AG09309 (cell line): Measurements from ENCODE around the gene PPIAL4G.
"Not testable (repeated sequence)": the region's sequence is repeated elsewhere in the genome, so short reads cannot be mapped to it uniquely, and the experiment has no call there.

Experiments
- DNase-seq: peaks from one replicate; pipeline ENCODE4 v3.0.0-alpha.2; 2010; ENCODE audit warnings: low read depth
- H3K4me3 ChIP-seq: 2 replicates; pipeline ENCODE4 v1.5.1; 2011; ENCODE audit warnings: mild to moderate bottlenecking, low read depth, low read length, moderate library complexity; ENCODE audit not compliant: control insufficient read depth

PPIAL4G gene

DNA sequence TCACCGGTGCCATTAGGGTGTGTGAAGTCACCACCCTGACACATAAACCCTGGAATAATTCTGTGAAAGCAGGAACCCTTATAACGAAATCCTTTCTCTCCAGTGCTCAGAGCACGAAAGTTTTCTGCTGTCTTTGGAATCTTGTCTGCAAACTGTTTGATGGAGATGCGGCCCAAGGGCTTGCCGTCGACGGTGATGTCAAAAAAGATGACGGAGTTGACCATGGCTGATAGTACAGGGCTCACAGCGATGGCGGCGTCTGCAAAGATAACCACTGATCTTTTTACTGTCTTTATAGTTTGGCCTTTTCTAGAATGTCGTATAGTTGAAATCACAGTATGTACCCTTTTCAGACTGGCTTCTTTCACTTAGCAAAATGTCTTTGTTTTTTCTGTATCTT lies at the start of gene PPIAL4G:
Gene PPIAL4G (minus strand): TSS at position 274 of the 400 bp plus-strand sequence. CDS start 50 bp downstream, at position 224.
- H3K4me3 ChIP-seq: not testable (repeated sequence)

GRCh38 chr1:148532158-148532557 lies 49.1 kb upstream of the PPIAL4G start:
- DNase-seq, H3K4me3 ChIP-seq: not testable (repeated sequence)

More for the DNA sequence above, at the start of gene PPIAL4G:
- DNase-seq: not testable (repeated sequence)

- DNase-seq: not testable (repeated sequence)
Measured at GRCh38 chr1:148529101-148529567, 46.0 kb upstream of the PPIAL4G start.

DNA sequence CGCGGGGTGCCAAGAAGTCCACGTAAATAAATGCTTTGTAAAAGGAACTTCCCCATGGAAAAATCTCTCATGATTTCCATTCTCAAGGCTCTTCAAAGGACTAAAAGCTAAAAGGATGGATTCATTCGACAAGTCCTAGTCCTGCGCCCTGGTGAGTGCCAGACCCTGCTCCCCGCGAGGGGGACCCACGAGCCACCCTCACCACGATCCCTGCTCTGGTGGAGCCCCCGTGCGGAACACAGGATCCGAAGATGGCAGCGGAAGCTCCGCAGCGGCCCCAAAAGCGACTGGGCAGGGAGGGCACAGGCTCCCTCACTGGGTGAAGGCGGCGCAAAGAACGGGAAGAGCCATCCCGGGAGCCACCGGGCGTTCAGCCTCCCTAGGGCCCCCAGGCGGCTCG lies 45.5 kb upstream of the PPIAL4G start:
- DNase-seq, H3K4me3 ChIP-seq: not testable (repeated sequence)

More at GRCh38 chr1:148529101-148529567, 46.0 kb upstream of the PPIAL4G start:
- H3K4me3 ChIP-seq: peak overlapping the region; percentile 9

DNA sequence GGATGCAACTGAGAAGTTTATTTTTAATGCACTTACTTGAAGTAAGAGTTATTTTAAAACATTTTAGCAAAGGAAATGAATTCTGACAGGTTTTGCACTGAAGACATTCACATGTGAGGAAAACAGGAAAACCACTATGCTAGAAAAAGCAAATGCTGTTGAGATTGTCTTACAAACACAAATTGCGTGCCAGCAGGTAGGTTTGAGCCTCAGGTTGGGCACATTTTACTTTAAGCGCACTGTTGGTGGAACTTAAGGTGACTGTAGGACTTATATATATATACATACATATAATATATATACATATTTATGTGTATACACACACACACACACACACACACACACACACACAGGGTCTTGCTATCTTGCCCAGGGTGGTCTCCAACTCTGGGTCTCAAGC lies 43.5 kb upstream of the PPIAL4G start:
- not testable (repeated sequence) for DNase-seq, H3K4me3 ChIP-seq

DNA sequence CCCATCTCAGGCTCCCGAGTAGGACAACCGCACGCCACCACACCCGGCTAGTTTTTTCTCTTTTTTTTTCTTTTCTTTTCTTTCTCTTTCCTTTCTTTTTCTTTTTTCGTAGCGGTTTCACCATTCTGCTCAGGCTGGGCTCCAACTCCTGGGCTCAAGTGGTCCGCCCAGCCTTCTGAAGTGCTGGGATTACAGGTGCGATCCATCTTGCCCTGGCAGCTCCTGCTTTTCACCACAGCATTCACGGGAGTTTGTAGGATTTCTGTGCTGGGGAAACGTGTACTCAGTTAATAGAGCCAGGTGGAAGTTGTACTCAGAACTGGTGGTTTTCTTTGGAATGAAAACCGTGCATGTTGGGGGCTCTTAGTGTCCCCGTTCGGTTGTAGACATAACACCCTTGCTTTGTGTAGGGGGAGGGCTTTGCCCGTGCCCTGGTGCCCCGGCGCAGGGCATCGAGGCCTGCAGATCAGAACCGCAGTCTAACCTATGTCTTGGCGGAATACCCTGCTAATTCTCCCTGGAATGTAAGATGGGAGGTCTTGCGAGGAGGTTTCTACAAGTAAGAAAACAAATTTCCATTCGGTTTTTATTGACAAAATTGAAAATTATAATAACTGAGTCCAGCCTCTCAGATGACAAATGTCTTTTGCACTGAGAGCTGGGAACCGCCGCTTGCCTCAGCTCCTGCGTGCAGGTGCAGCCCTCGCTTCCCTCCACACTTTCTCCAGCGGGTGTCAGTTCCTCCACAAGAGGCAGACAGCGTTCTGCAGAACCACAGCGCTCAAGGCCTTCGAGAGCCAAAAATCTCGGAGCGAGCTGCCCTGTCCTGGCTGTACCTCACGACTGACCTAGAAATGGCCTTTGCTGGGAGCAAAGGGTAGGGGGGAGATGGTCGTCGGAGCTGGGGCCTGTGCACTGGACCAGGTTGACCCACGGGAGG lies 40.4 kb upstream of the PPIAL4G start:
- not testable (repeated sequence) for H3K4me3 ChIP-seq, DNase-seq

- peak; percentile 48 for DNase-seq
- H3K4me3 ChIP-seq: peak overlapping the region; percentile 30
Measured at GRCh38 chr1:148522561-148523204, 39.6 kb upstream of the PPIAL4G start.

DNA sequence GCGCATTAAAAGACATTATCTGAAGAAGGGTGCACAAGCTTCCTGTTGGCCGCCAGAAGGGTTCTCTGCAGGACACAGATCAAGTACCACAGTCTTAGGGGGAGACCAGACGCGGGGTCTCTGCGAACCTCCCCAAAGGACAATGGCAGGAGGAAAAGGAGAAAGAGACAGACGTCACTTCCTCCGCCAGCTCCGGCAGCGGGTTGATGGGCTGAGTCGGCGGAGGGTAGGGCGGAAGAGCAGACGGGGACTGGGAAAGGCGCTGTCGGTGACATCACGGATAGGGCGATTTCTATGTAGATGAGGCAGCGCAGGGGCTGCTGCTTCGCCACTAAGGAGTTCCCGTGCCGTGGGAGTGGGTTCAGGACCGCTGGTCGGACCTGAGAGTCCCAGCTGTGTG lies 39.0 kb upstream of the PPIAL4G start:
- peak overlapping the region; percentile 30 for H3K4me3 ChIP-seq
- not testable (repeated sequence) for DNase-seq

GRCh38 chr1:148514310-148514709 lies 31.2 kb upstream of the PPIAL4G start:
- not testable (repeated sequence) for DNase-seq, H3K4me3 ChIP-seq

- not testable (repeated sequence) for DNase-seq, H3K4me3 ChIP-seq
Measured at GRCh38 chr1:148512571-148513184, 29.6 kb upstream of the PPIAL4G start.

- not testable (repeated sequence) for DNase-seq, H3K4me3 ChIP-seq
Measured at GRCh38 chr1:148493933-148494332, 10.8 kb upstream of the PPIAL4G start.

GRCh38 chr1:148481134-148481533 lies 2.0 kb downstream of the PPIAL4G start:
- not testable (repeated sequence) for DNase-seq

DNA sequence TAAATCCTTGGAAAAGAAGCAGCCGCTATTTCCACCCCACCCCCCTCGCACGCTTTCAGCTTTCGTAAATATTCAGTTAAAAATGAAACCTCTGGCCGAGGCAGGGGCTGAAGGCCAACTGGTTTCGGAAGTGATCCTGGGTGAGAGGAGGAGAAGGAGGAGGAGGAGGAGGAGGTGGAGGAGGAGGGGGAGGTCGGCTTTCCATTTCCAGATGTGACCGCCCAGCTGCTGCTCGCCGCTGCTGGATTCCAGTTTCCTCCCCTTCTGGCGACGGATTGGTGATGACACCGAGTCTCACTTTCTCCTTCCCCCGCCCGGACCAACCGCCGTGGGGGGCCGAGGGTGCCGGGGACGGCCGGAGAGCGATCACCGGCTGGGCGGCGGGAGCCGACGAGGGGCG lies 23.4 kb downstream of the PPIAL4G start:
- not testable (repeated sequence) for DNase-seq
- H3K4me3 ChIP-seq: peak overlapping the region; percentile 56

More at GRCh38 chr1:148481134-148481533, 2.0 kb downstream of the PPIAL4G start:
- H3K4me3 ChIP-seq: not testable (repeated sequence)

- DNase-seq: not testable (repeated sequence)
- peak overlapping the region; percentile 56 for H3K4me3 ChIP-seq
Measured at GRCh38 chr1:148458901-148459581, 24.1 kb downstream of the PPIAL4G start.

GRCh38 chr1:148458398-148458797 lies 24.7 kb downstream of the PPIAL4G start:
- peak overlapping the region; percentile 8 for H3K4me3 ChIP-seq
- not testable (repeated sequence) for DNase-seq

DNA sequence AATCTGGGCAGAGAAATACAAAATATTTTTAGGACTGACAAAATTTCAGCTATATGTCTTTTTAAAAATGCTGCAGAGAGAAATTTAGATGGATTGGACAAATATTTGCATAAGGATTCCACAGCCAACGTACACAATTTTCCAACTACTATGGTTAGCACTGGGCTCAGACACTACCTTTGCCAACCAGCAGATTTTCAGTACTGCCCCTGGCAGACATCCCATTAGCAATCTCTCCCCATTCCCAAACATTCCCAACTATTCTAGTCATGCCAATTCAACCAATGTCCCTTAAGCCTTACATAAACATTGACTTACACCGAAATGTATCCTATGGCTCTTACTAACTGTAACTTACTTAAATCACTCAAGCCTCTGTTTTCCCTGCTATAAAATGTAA lies 30.3 kb downstream of the PPIAL4G start:
- not testable (repeated sequence) for DNase-seq, H3K4me3 ChIP-seq

- not testable (repeated sequence) for DNase-seq
Measured at GRCh38 chr1:148439654-148440325, 43.3 kb downstream of the PPIAL4G start.

More at GRCh38 chr1:148439654-148440325, 43.3 kb downstream of the PPIAL4G start:
- H3K4me3 ChIP-seq: not testable (repeated sequence)
